GM12878 (cell line): ENCODE results near the gene CACUL1. TPM values are rescaled to one million over a fixed set of nuclear protein-coding genes. Genes with fewer than 3 reads are reported as not detected.

Experiments
- ATAC-seq: fragments of 200-7000 bp; cut with Tn5 transposase; 3 replicates; pipeline ENCODE4 v1.9.1; 2020; ENCODE audit warnings: mild to moderate bottlenecking, moderate library complexity
- BruUV-seq: library from RNA; stranded (reverse); fragments of 400-500 nt; replicated peaks from 2 replicates; lab custom pipeline; 2021; lab: Mats Ljungman, UMichigan
- CTCF ChIA-PET: fragments of 300-600 bp; sonication (Branson Sonifier 250); formaldehyde crosslinking; extraction: SDS; loops from one replicate; lab custom pipeline; 2021; ENCODE audit warnings: inconsistent platforms; lab: Yijun Ruan, JAX
- POLR2A ChIA-PET: fragments of 350-600 bp; formaldehyde crosslinking; extraction: SDS; loops from one replicate; lab custom pipeline; 2021; ENCODE audit warnings: inconsistent platforms; lab: Charles Lee
- RAD21 ChIA-PET: fragments of 300-600 bp; sonication (Branson Sonifier 250); formaldehyde crosslinking; loops from one replicate; lab custom pipeline; 2023; ENCODE audit warnings: antibody characterized with exemption; ENCODE audit not compliant: unreplicated experiment; lab: Charles Lee
- SMC1A ChIA-PET: fragments of 300-600 bp; sonication (Branson Sonifier 250); formaldehyde crosslinking; loops from one replicate; lab custom pipeline; 2023; ENCODE audit not compliant: unreplicated experiment, uncharacterized antibody; lab: Charles Lee
- DNase-seq: peaks from one replicate; pipeline ENCODE4 v3.0.0-alpha.2; 2011; ENCODE audit warnings: low read depth, low spot score
- FAIRE-seq: peaks from 3 replicates; lab custom pipeline; 2011; peaks lifted over from hg19 to GRCh38; lab: Jason Lieb, UNC
- H2AFZ ChIP-seq: 2 replicates; pipeline ENCODE4 v1.6.0; 2011; ENCODE audit warnings: low read depth, low read length, control low read depth; ENCODE audit not compliant: control insufficient read depth
- H3K27ac ChIP-seq: 2 replicates; pipeline ENCODE4 v1.5.1; 2011; ENCODE audit warnings: control low read depth; ENCODE audit not compliant: control insufficient read depth, insufficient read depth
- H3K27me3 ChIP-seq, 2 experiments: replicated peaks in 1 of 2; 2 replicates each; pipeline versions ENCODE4 v1.6.0 to v1.6.1; 2011; ENCODE audit warnings: low read length in 1 of 2; ENCODE audit not compliant: control insufficient read depth in 2 of 2, insufficient read depth in 2 of 2
- H3K36me3 ChIP-seq, 2 experiments: 2 replicates each; pipeline ENCODE4 v1.5.1; 2011; ENCODE audit warnings: low read length in 1 of 2; ENCODE audit not compliant: control insufficient read depth in 2 of 2, insufficient read depth in 2 of 2
- H3K4me1 ChIP-seq: 2 replicates; pipeline ENCODE4 v1.6.1; 2011; ENCODE audit warnings: mild to moderate bottlenecking, low read length, moderate library complexity, mixed read lengths; ENCODE audit not compliant: control insufficient read depth, insufficient read depth
- H3K4me2 ChIP-seq: 2 replicates; pipeline ENCODE4 v1.6.0; 2011; ENCODE audit warnings: control low read depth; ENCODE audit not compliant: control insufficient read depth, insufficient read depth
- H3K4me3 ChIP-seq: fragments of 200-600 bp; sonication (generic); 2 replicates; pipeline ENCODE4 v1.5.1; 2016
- H3K79me2 ChIP-seq: 2 replicates; pipeline ENCODE4 v1.6.0; 2011; ENCODE audit warnings: low read length; ENCODE audit not compliant: control insufficient read depth, insufficient read depth
- H3K9ac ChIP-seq: 2 replicates; pipeline ENCODE4 v1.8.0; 2011; ENCODE audit warnings: low read length, control low read depth, mixed read lengths; ENCODE audit not compliant: control insufficient read depth, insufficient read depth
- H3K9me3 ChIP-seq: replicated peaks from 3 replicates; pipeline ENCODE4 v1.5.1; 2011; ENCODE audit warnings: mild to moderate bottlenecking, low read length; ENCODE audit not compliant: control insufficient read depth, insufficient read depth
- H4K20me1 ChIP-seq: 2 replicates; pipeline ENCODE4 v1.6.0; 2011; ENCODE audit not compliant: control insufficient read depth, insufficient read depth
- CREM ChIP-seq: IDR thresholded peaks from 2 replicates; pipeline ENCODE4 v1.6.1; 2014; ENCODE audit warnings: antibody characterized with exemption, low read depth
- ETV6 ChIP-seq, 2 experiments: fragments of 450-650 bp in 1 of 2; IDR thresholded peaks in 1 of 2; conservative IDR thresholded peaks in 1 of 2; 2 replicates each; pipeline ENCODE4 v1.6.1; 2014; ENCODE audit warnings: antibody characterized with exemption in 1 of 2, borderline replicate concordance in 1 of 2, low read depth in 1 of 2, mild to moderate bottlenecking in 1 of 2, moderate library complexity in 1 of 2
- KAT2A ChIP-seq: conservative IDR thresholded peaks from 2 replicates; pipeline ENCODE4 v1.6.1; 2011; ENCODE audit warnings: low read depth, low read length; ENCODE audit not compliant: control insufficient read depth
- SRF ChIP-seq, 2 experiments: IDR thresholded peaks; 2 replicates each; pipeline ENCODE4 v1.6.1; 2011; ENCODE audit warnings: low read depth in 2 of 2, low read length in 2 of 2, mild to moderate bottlenecking in 1 of 2, moderate library complexity in 1 of 2
- ZNF274 ChIP-seq: IDR thresholded peaks from one replicate; pipeline ENCODE4 v1.8.0; 2011; ENCODE audit not compliant: insufficient read length, insufficient read depth
- WGBS: methylation state at CpG from one replicate; pipeline ENCODE4 v1.1.6; 2016; ENCODE audit warnings: low lambda C conversion rate; ENCODE audit not compliant: insufficient replicate concordance, insufficient coverage; ENCODE audit errors: missing lambda C conversion rate; 5-methylcytosine and 5-hydroxymethylcytosine counted together
- in situ Hi-C: fragments of 300-500 bp; cut with MboI; formaldehyde crosslinking; loops from 9 replicates; pipeline ENCODE4 v1.14.3; 2018; ENCODE audit warnings: mixed read lengths
- intact Hi-C: fragments of 100-400 bp; cut with micrococcal nuclease; formaldehyde crosslinking; loops from one replicate; pipeline ENCODE4 v1.14.2; 2022; ENCODE audit not compliant: unreplicated experiment
- polyA plus RNA-seq, 11 experiments: library from polyadenylated mRNA; depleted of rRNA in 4 of 11; unstranded in 6 of 11; stranded (reverse) in 5 of 11; fragments of >200 nt; fragmentation: Nextera tagmentation in 4 of 11; fragmentation: Illumina TruSeq in 1 of 11; extraction: Ambion mirVana in 4 of 11; extraction: Trizol in 1 of 11; gene quantifications; 1 replicate in 1 of 11; 2 replicates in 10 of 11; pipeline versions ENCODE4 v1.2.1 to v1.2.3, GENCODE V29; 2011 to 2016; ENCODE audit warnings: inconsistent platforms in 2 of 11, missing spikeins in 2 of 11, low read depth in 1 of 11
- total RNA-seq, 4 experiments: library from RNA; depleted of rRNA in 3 of 4; stranded (reverse); fragments of >200 nt in 3 of 4; fragmentation: Illumina TruSeq in 1 of 4; extraction: Trizol in 1 of 4; gene quantifications; 2 replicates each; pipeline versions ENCODE4 v1.2.1 to v1.2.3, GENCODE V29; 2013 to 2021
- TF ChIP-seq, protein P1 (sequence below): fragments of 450-650 bp; IDR thresholded peaks from 2 replicates; pipeline ENCODE4 v1.6.1; 2017; ENCODE audit warnings: low read depth, mild to moderate bottlenecking, moderate library complexity

The CACUL1 gene
- total and polyA plus RNA-seq, 10 of the 15 experiments (the other 5 are each of a cell fraction or from before 2014, with no cell fraction given), result 7.4 to 23.2 (median 13.0) TPM

- Histone ChIP-seq H3K79me2 (no peaks in the 10 kb centered on the region), H3K4me3 (no peak overlapping the region), H3K9me3 (no peaks in the 10 kb centered on the region), H3K4me2 (no peak overlapping the region), H2AFZ (no peak overlapping the region), H4K20me1 (no peaks in the 10 kb centered on the region), H3K4me1 (no peaks in the 10 kb centered on the region), H3K9ac (no peak overlapping the region), H3K27me3 (no peaks in the 10 kb centered on the region), H3K36me3 (peaks cover 0 to 11% of the 10 kb centered on the region in 2 experiments; a peak in 1 of 4 replicates), H3K27ac (no peak overlapping the region)
- intact Hi-C loops (no loop called here), in situ Hi-C loops (no loop called here)
- POLR2A ChIA-PET, result no interaction called here
- SMC1A ChIA-PET, result interaction anchor here (1.6 to 2.3 kb wide), 2 partner anchors 12 to 137 kb away, joined by 4 to 12 read pairs; no protein-coding TSS in a partner anchor
- 97% methylated on average over 6 of the region's 6 CpGs for WGBS
- no peak for ATAC-seq
- DNase-seq, result no peak
- no TSS peak for BruUV-seq
- CTCF ChIA-PET, result interaction anchor here (0.7 to 2.2 kb wide), 2 partner anchors 16 to 137 kb away, joined by 3 to 7 read pairs; no protein-coding TSS in a partner anchor
- RAD21 ChIA-PET, result no interaction called here
- no peak for FAIRE-seq
- TF ChIP-seq SRF (IDR thresholded peaks at IDR 0.05; ENCODE audit: low read depth in 2 of 2, low read length in 2 of 2), result no peak
- TF ChIP-seq CREM, result no peak
- no peak for TF ChIP-seq ETV6 (conservative IDR thresholded peaks at IDR 0.05 in 1 of 2, IDR thresholded peaks at IDR 0.05 in 1 of 2; ENCODE audit: borderline replicate concordance in 1 of 2, low read depth in 1 of 2)
- TF ChIP-seq, protein P1, sequence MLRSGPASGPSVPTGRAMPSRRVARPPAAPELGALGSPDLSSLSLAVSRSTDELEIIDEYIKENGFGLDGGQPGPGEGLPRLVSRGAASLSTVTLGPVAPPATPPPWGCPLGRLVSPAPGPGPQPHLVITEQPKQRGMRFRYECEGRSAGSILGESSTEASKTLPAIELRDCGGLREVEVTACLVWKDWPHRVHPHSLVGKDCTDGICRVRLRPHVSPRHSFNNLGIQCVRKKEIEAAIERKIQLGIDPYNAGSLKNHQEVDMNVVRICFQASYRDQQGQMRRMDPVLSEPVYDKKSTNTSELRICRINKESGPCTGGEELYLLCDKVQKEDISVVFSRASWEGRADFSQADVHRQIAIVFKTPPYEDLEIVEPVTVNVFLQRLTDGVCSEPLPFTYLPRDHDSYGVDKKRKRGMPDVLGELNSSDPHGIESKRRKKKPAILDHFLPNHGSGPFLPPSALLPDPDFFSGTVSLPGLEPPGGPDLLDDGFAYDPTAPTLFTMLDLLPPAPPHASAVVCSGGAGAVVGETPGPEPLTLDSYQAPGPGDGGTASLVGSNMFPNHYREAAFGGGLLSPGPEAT, result no peak
- TF ChIP-seq KAT2A, result no peak
- no peak for TF ChIP-seq ZNF274
Observed at GRCh38 chr10:118704711-118705110, 50.1 kb downstream of the CACUL1 start.
